GM20431 (cell line): ENCODE data around the gene ANKRD34C.
"Not testable (repeated sequence)": the region's sequence is repeated elsewhere in the genome, so short reads cannot be mapped to it uniquely, and the experiment has no call there.

Source experiments
- in situ Hi-C: fragments of 300-500 bp; cut with MseI, MboI; formaldehyde crosslinking; loops from one replicate; pipeline ENCODE4 v1.15.0; 2020; ENCODE audit warnings: low sequenced_read_pairs; ENCODE audit not compliant: unreplicated experiment

The ANKRD34C gene

GRCh38 chr15:79310985-79311900 lies 28.7 kb downstream of the ANKRD34C start, which contains the start of gene TMED3:
Gene TMED3, plus strand, starts transcription at chr15:79311112. Its CDS starts 138 bp downstream, at chr15:79311250.
- in situ Hi-C loops, result no loop called here

GRCh38 chr15:79311901-79312553 lies 29.5 kb downstream of the ANKRD34C start:
- in situ Hi-C loops, result no loop called here

- in situ Hi-C loops, result no loop called here
These were observed 31.7 kb downstream of the ANKRD34C start for GRCh38 chr15:79314186-79314585.

- in situ Hi-C loops, result no loop called here
These were observed 32.3 kb downstream of the ANKRD34C start for GRCh38 chr15:79314811-79315210.

- in situ Hi-C loops, result no loop called here
These were observed 33.3 kb downstream of the ANKRD34C start for GRCh38 chr15:79315623-79316328.

- in situ Hi-C loops, result no loop called here
These were observed 34.3 kb downstream of the ANKRD34C start for GRCh38 chr15:79316864-79317263.

DNA sequence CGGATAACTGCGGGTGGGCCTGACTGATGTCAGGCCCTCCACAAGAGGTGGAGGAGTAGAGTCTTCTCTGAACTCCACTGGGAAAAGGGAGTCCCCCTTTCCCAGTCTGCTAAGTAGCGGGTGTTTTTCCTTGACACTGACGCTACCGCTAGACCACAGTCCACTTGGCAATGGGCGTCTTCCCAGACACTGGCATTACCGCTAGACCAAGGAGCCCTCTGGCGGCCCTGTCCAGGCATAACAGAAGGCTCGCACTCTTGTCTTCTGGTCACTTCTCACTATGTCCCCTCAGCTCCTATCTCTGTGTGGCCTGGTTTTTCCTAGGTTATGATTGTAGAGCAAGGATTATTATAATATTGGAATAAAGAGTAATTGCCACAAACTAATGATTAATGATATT lies 37.5 kb downstream of the ANKRD34C start:
- in situ Hi-C loops, result not testable (repeated sequence)

- in situ Hi-C loops, result no loop called here
These were observed 39.4 kb downstream of the ANKRD34C start for GRCh38 chr15:79321876-79322275.

GRCh38 chr15:79322306-79322705 lies 39.8 kb downstream of the ANKRD34C start:
- in situ Hi-C loops, result no loop called here

GRCh38 chr15:79322945-79323344 lies 40.4 kb downstream of the ANKRD34C start:
- in situ Hi-C loops, result no loop called here

DNA sequence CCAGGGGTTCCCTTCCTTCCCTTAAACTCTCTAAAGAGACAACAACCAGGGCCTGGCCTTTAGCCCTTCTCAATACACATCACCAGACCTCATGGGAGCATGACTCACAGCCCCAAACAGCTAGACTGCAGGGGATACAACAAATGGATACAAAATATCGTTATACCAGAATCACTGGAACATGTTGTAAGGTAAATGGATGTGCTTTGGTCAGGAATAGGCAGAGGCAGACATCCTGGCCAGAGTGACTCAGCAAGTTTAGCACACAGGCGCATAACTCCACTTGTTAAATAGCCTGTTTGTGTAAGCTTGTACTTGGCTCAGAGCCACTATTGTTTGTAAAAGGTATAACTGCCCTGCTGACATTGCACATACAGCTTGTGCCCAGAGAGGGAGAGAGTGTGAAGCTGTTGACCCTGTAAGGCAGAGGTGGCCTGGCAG lies 46.7 kb downstream of the ANKRD34C start:
- in situ Hi-C loops, result no loop called here
